Measurements from ENCODE around the gene GPX2. TPM values are rescaled to one million over a fixed set of nuclear protein-coding genes. Genes with fewer than 3 reads are reported as not detected.

Gene GPX2
- total and polyA plus RNA-seq, 4 donors: 6.9 to 1,067 (median 325) TPM

DNA sequence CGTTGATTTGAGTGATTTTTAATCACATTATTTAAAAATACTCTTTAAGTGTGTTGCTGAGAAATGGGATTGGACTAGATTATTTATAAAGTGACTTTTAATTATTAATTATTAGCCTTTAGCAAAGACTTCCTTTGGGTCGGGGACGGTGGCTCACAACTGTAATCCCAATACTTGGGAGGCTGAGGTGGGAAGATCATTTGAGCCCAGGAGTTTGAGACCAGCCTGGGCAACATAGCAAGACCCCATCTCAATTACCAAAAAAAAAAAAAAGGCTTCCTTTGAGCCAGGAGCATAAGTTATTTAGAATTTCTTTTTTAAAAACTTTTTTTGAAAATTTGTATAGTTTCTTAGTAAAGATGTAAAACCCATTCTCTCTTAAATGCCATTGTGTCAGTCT is 19.5 kb downstream of the GPX2 start (continued):
- TF ChIP-seq RXRA (IDR thresholded peaks at IDR 0.05) (no peak), YY1 (IDR thresholded peaks at IDR 0.05) (no peak), HNF4A (conservative IDR thresholded peaks at IDR 0.05) (no peak), FOXA1 (IDR thresholded peaks at IDR 0.05) (no peak), GABPA (IDR thresholded peaks at IDR 0.05 in 1 of 2, conservative IDR thresholded peaks at IDR 0.05 in 1 of 2) (no peak), JUND (IDR thresholded peaks at IDR 0.05) (no peak), HNF4G (IDR thresholded peaks at IDR 0.05) (no peak), EGR1 (IDR thresholded peaks at IDR 0.05; ENCODE audit: low read depth in 2 of 2) (no peak), NR2F2 (IDR thresholded peaks at IDR 0.05) (no peak)
- TF ChIP-seq, protein P1, sequence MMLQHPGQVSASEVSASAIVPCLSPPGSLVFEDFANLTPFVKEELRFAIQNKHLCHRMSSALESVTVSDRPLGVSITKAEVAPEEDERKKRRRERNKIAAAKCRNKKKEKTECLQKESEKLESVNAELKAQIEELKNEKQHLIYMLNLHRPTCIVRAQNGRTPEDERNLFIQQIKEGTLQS (IDR thresholded peaks at IDR 0.05): no peak

DNA sequence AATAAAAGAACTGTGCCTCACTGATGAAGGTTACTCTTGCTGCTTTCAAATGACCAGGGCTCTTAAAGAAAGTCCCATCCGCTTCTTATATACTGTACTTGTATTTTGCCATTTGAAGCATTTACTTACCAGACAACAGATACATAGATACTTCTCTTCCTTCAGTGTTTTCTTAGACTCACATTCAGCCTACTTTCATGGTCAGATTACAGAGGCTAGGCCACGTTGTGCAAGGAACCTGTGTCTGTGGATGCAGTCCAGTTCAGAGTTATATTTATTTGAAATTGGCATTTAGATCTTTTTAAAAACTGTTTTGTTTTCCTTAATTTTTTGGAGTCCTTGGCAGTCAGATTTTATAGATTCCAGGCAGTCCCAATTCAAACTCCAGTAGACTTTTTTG is 22.1 kb downstream of the GPX2 start:
- Histone ChIP-seq H3K27me3 (ENCODE audit: control insufficient read depth in 4 of 4, insufficient read depth in 4 of 4, low read length in 3 of 4) (no peaks in the 10 kb centered on the region), H3K9ac (ENCODE audit: low read depth in 1 of 2, low read length in 2 of 2) (no peak overlapping the region), H3K27ac (ENCODE audit: low read depth in 1 of 2, low read length in 2 of 2) (no peak overlapping the region), H3K36me3 (ENCODE audit: control insufficient read depth in 4 of 4, insufficient read depth in 3 of 4, low read depth in 1 of 4, low read length in 3 of 4) (peaks cover 0 to 18% (median 6%) of the 10 kb centered on the region in 4 donors), H3K9me3 (ENCODE audit: control insufficient read depth in 4 of 4, low read length in 3 of 4) (no peaks in the 10 kb centered on the region), H3K4me3 (ENCODE audit: low read depth in 1 of 3, low read length in 3 of 3) (no peak overlapping the region), H3K4me1 (ENCODE audit: control insufficient read depth in 4 of 4, insufficient read depth in 4 of 4, low read length in 3 of 4) (peaks cover 6 to 18% (median 9%) of the 10 kb centered on the region in 4 donors)
- no peak for TF ChIP-seq NR2F2 (IDR thresholded peaks at IDR 0.05)
- DNase-seq (ENCODE audit: low spot score): no peak
- WGBS: 47% methylated on average over 2 of the region's 2 CpGs

DNA sequence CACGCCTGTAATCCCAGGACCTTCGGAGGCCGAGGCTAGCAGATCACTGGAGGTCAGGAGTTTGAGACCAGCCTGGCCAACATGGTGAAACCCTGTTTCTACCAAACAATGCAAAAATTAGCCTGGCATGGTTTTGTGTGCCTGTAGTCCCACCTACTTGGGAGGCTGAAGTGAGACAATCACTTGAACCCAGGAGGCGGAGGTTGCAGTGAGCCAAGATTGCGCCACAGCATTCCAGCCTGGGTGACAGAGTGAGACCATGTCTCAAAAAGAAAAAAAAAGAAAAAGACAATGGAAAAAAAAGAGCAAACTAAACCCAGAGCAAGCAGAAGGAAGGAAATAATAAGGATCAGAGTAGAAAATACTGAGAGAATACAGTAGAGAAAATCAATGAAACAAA is 22.9 kb downstream of the GPX2 start:
- 80% methylated on average over 5 of the region's 5 CpGs for WGBS
- Histone ChIP-seq H3K27ac (ENCODE audit: low read depth in 1 of 2, low read length in 2 of 2) (no peak overlapping the region), H3K27me3 (ENCODE audit: control insufficient read depth in 4 of 4, insufficient read depth in 4 of 4, low read length in 3 of 4) (no peaks in the 10 kb centered on the region), H3K9ac (ENCODE audit: low read depth in 1 of 2, low read length in 2 of 2) (no peak overlapping the region), H3K9me3 (ENCODE audit: control insufficient read depth in 4 of 4, low read length in 3 of 4) (no peaks in the 10 kb centered on the region), H3K4me1 (ENCODE audit: control insufficient read depth in 4 of 4, insufficient read depth in 4 of 4, low read length in 3 of 4) (peaks cover 11 to 25% (median 12%) of the 10 kb centered on the region in 4 donors), H3K4me3 (ENCODE audit: low read depth in 1 of 3, low read length in 3 of 3) (no peak overlapping the region), H3K36me3 (ENCODE audit: control insufficient read depth in 4 of 4, insufficient read depth in 3 of 4, low read depth in 1 of 4, low read length in 3 of 4) (peaks cover 0 to 11% (median 2%) of the 10 kb centered on the region in 4 donors)
- no peak for DNase-seq (ENCODE audit: low spot score)
- TF ChIP-seq TAF1 (conservative IDR thresholded peaks at IDR 0.05): no peak
- TF ChIP-seq, protein P2, sequence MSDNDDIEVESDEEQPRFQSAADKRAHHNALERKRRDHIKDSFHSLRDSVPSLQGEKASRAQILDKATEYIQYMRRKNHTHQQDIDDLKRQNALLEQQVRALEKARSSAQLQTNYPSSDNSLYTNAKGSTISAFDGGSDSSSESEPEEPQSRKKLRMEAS (IDR thresholded peaks at IDR 0.05): no peak
- no peak for TF ChIP-seq EGR1 (IDR thresholded peaks at IDR 0.05; ENCODE audit: low read depth in 2 of 2)
- TF ChIP-seq, protein P1 (IDR thresholded peaks at IDR 0.05): no peak
- no peak for TF ChIP-seq RAD21 (IDR thresholded peaks at IDR 0.05)
- TF ChIP-seq NR2F2 (IDR thresholded peaks at IDR 0.05): no peak
- no peak for TF ChIP-seq GABPA (IDR thresholded peaks at IDR 0.05 in 1 of 2, conservative IDR thresholded peaks at IDR 0.05 in 1 of 2)
- no peak for TF ChIP-seq HNF4A (conservative IDR thresholded peaks at IDR 0.05)
- TF ChIP-seq, protein P3, sequence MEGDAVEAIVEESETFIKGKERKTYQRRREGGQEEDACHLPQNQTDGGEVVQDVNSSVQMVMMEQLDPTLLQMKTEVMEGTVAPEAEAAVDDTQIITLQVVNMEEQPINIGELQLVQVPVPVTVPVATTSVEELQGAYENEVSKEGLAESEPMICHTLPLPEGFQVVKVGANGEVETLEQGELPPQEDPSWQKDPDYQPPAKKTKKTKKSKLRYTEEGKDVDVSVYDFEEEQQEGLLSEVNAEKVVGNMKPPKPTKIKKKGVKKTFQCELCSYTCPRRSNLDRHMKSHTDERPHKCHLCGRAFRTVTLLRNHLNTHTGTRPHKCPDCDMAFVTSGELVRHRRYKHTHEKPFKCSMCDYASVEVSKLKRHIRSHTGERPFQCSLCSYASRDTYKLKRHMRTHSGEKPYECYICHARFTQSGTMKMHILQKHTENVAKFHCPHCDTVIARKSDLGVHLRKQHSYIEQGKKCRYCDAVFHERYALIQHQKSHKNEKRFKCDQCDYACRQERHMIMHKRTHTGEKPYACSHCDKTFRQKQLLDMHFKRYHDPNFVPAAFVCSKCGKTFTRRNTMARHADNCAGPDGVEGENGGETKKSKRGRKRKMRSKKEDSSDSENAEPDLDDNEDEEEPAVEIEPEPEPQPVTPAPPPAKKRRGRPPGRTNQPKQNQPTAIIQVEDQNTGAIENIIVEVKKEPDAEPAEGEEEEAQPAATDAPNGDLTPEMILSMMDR (IDR thresholded peaks at IDR 0.05; ENCODE audit: low read depth, low read length, missing input control): no peak
- no peak for TF ChIP-seq YY1 (IDR thresholded peaks at IDR 0.05)
- no peak for TF ChIP-seq JUND (IDR thresholded peaks at IDR 0.05)
- TF ChIP-seq, protein P4, sequence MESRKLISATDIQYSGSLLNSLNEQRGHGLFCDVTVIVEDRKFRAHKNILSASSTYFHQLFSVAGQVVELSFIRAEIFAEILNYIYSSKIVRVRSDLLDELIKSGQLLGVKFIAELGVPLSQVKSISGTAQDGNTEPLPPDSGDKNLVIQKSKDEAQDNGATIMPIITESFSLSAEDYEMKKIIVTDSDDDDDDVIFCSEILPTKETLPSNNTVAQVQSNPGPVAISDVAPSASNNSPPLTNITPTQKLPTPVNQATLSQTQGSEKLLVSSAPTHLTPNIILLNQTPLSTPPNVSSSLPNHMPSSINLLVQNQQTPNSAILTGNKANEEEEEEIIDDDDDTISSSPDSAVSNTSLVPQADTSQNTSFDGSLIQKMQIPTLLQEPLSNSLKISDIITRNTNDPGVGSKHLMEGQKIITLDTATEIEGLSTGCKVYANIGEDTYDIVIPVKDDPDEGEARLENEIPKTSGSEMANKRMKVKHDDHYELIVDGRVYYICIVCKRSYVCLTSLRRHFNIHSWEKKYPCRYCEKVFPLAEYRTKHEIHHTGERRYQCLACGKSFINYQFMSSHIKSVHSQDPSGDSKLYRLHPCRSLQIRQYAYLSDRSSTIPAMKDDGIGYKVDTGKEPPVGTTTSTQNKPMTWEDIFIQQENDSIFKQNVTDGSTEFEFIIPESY (IDR thresholded peaks at IDR 0.05): no peak
- TF ChIP-seq RXRA (IDR thresholded peaks at IDR 0.05): no peak
- no peak for TF ChIP-seq FOXA1 (IDR thresholded peaks at IDR 0.05)
- no peak for TF ChIP-seq FOXA2 (IDR thresholded peaks at IDR 0.05)
- TF ChIP-seq SP1 (IDR thresholded peaks at IDR 0.05): no peak
- TF ChIP-seq, protein P5, sequence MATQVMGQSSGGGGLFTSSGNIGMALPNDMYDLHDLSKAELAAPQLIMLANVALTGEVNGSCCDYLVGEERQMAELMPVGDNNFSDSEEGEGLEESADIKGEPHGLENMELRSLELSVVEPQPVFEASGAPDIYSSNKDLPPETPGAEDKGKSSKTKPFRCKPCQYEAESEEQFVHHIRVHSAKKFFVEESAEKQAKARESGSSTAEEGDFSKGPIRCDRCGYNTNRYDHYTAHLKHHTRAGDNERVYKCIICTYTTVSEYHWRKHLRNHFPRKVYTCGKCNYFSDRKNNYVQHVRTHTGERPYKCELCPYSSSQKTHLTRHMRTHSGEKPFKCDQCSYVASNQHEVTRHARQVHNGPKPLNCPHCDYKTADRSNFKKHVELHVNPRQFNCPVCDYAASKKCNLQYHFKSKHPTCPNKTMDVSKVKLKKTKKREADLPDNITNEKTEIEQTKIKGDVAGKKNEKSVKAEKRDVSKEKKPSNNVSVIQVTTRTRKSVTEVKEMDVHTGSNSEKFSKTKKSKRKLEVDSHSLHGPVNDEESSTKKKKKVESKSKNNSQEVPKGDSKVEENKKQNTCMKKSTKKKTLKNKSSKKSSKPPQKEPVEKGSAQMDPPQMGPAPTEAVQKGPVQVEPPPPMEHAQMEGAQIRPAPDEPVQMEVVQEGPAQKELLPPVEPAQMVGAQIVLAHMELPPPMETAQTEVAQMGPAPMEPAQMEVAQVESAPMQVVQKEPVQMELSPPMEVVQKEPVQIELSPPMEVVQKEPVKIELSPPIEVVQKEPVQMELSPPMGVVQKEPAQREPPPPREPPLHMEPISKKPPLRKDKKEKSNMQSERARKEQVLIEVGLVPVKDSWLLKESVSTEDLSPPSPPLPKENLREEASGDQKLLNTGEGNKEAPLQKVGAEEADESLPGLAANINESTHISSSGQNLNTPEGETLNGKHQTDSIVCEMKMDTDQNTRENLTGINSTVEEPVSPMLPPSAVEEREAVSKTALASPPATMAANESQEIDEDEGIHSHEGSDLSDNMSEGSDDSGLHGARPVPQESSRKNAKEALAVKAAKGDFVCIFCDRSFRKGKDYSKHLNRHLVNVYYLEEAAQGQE (IDR thresholded peaks at IDR 0.05): no peak
- no peak for TF ChIP-seq HNF4G (IDR thresholded peaks at IDR 0.05)
